NCI-H510A treated with DMSO at 0.1 percent for 48 hours (cell line): ENCODE measurements around the gene HMG20A.
A peak's percentile ranks its signal among the peaks of the same experiment; 100 is the strongest.

Experiments used
- DNase-seq: peaks from one replicate; lab custom pipeline; 2025; lab: John Stamatoyannopoulos, UW

The HMG20A gene

DNA sequence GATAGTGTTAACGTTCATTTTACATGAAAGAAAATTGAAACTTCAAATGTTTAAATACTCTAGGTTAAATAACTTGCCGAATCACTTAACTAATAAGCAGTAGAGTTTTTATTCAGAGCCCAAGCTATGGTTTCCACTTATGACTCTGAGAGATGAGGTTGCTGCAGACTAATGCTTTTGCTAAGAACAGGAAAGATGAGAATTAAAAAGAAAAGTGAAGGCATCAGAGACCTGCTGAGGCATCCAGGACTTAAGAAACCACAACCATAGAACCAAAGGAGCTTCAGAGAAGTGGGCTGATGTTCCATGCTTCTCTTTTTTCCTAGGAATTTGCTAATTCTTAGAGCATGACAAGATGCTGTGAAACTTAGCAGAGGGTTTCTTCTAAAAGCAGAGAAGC lies 9.5 kb downstream of the HMG20A start:
- DNase-seq, result no peak

DNA sequence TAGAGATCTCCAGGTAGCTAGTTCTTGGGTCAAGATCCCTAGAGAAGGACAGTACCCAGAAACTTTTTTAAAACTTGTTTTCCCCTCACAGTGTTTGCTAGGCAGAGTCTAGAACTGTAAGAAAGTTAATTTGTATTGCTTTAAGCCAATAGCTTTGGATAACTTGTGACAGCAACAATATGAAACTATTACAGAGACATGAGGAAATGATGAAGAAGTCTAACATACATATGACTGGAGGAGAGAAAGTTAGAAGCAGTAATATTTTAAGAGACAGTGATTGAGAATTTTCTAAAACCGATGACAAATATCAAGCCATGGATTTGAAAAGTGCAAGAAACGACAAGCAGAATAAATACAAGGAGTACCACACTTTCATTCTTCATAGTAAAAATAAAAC lies 10.0 kb downstream of the HMG20A start:
- no peak for DNase-seq

DNA sequence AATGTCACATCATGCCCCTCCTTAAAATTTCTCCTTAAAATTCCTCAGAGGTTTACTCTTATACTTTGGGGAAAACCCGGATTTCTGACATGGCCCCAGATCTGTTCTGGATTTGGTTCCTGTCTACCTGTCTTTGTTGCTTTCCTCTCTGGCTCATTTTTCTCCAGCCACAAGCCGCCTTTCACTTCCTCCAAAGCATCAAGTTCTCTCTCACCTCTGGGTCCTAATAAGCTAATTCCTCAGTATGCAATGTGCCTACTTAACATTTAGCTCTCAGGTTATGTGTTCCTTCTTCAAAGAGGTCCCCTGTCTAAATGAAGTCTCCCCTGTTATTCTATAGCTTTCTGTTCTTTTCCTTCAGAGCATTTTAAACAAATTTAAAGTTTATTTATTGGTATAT lies 16.1 kb downstream of the HMG20A start:
- no peak for DNase-seq

GRCh38 chr15:77437264-77437663 lies 16.6 kb downstream of the HMG20A start:
- no peak for DNase-seq

- no peak for DNase-seq
Observed at GRCh38 chr15:77440378-77440999, 19.8 kb downstream of the HMG20A start.

DNA sequence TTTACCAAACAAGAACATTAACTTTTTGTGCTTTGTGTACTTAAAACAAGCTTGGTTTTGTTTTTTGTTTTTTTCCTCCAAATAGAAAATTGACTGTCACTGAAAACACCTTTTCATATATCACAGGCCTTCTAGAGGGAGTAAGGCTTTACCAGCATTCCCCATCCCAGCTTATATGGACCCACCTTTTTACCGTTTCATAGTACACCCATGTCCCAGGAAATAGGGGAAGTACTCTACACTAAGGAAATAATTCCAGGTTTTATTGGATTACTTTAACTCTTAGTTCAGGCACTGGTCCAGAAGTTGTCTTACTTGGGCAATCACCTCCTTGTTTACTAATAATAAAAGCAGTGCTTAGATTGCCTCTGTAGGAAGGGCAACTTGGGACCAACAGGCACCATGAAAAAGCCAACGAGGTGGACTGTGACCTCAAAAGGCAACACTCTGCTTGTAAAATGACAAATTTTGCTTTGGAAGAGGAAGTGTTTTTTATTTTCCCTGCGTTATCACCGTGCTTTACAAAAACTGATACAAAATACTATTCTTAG lies 26.2 kb downstream of the HMG20A start:
- no peak for DNase-seq

DNA sequence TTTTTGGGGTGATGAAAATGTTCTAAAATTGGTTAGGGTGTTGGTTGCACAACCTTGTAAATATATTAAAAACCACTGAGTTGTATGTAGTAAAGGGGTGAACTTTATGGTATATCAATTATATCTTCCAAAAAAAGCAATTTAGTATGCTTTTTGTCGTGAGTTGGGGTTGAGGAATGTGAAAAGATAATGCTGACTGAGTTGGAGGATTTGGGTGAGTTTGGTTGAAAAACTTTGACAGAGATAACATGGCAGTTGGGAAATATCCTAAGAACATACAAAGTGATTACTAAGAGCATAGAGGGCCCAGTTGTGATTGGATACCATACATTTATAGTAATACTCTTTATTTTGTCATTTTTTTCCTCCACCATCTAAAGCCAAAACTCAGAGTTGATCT lies 33.6 kb downstream of the HMG20A start:
- no peak for DNase-seq

- DNase-seq, result no peak
Observed at GRCh38 chr15:77454951-77455350, 34.3 kb downstream of the HMG20A start.

DNA sequence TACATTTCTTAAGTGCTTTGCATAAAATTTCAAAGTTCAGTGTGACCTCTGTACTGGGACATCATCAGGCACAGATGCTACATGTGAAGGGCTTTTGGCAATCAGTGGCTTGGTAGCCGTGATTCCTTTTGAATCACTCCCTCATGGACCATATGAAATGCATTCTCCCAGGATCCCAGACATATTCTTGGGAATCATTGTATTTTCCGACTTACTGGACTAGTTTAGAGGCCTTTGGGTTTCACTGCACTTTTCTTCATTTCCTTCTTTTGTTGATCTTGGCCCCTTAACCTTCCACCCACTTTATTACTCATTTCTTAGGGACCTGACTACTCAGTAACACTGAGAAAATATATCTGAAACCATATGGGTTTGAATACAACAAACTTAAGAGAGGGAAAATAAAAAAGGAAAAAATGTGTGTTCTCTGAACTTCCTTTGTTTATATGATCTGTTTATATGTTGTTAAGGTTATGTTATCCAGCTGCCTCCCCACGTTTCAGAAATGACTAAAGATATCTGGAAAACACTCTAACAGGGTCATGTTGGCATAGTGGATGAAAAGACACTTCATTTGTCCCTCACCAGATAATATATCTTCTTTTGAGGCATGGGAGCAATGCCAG lies 35.1 kb downstream of the HMG20A start:
- DNase-seq, result no peak

DNA sequence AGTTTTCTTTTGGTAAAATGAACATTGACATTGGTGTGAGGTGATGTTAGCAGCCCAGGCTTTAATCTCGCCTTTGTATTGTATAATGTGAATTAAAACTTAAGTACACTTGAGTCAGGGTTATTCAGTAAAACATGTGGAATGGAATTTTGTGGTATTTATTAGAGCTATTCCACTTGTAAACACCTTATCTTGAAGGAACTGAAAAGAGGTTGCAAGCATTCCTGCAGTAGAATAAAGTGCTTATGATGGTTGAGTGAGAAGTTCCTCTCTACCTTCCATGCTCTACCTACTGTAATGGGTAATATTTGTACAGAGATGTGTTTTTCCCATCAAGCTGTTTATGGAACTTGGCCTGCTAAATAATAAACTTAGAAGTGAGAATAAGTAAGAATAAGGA lies 36.1 kb downstream of the HMG20A start:
- DNase-seq, result no peak

GRCh38 chr15:77457191-77457904 lies 36.7 kb downstream of the HMG20A start:
- no peak for DNase-seq

DNA sequence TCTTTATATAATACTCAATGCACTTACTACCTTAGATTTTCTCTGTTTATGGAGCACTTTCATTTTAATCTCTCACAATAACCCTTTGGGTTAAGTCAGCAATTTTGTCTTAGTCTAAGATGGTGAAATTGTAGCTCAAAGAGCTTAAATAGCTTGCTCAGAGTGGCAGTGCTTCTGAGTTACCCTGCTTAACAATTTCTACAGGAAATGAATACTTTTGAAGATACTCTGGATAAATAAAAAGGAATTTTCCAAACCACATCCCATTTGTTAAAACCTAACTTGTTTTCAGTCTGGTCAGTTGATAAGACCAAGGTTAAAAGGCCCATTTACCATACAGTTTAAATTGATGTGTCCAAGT lies 37.2 kb downstream of the HMG20A start:
- no peak for DNase-seq

DNA sequence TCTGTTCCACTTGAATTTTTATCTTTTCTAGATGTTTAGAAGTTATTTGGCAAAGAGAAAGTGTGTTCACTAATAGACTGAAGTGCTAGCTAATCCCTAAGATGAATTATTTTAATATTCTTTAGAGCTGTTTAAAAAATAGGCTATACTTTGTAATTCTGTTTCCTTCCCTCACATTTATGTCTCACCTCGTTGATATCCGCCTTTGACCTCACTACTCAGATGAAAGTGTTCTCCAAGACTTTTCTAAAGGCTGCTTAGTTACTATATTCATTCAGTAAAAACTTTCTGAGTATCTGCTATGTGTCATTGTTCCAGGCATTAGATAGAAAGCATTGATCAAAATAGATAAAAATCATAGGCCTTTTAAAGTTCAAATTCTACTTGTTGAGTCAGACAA lies 38.3 kb downstream of the HMG20A start:
- DNase-seq, result no peak

DNA sequence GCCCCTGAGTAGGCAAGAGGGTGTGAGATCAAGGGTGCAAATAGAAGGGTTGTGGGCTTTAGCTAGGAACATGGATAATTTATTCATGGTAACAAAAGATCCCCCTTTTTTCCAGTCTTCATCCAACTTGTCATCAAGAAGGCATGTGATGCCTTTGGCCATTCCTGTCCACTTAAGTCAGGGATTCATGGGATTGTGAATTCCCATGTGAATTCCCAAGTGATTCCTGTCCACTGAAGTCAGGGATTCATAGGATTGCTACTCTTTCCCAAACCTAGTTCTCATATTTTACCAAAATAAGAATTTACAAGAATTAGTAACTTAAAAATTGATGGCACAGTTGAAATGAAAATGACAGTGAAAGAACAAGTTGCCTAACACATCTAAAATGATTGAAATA lies 40.8 kb downstream of the HMG20A start:
- DNase-seq, result no peak

GRCh38 chr15:77464129-77464865 lies 43.6 kb downstream of the HMG20A start:
- no peak for DNase-seq

GRCh38 chr15:77466521-77466920 lies 45.8 kb downstream of the HMG20A start:
- DNase-seq, result no peak

- no peak for DNase-seq
Observed at GRCh38 chr15:77468896-77469295, 48.2 kb downstream of the HMG20A start.

GRCh38 chr15:77470235-77470634 lies 49.5 kb downstream of the HMG20A start:
- no peak for DNase-seq

DNA sequence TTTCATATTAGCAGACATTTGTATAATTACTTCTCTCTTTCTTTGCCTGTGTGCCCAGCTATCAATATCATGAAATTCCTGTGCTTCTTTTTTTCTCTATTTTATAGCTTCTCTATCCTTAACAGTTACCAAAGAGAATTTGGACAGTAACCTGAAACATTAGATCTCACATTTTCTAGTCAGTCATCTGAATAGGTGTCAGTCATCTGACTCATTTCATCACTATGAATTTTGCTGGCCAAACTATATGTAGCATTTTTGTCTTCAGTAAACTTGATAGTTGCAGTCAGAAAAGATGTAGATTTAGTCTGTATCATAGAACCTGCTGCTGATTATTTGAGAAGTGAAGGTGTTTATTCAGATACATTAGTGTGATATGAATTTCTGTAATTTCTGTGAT lies 52.6 kb downstream of the HMG20A start:
- no peak for DNase-seq

DNA sequence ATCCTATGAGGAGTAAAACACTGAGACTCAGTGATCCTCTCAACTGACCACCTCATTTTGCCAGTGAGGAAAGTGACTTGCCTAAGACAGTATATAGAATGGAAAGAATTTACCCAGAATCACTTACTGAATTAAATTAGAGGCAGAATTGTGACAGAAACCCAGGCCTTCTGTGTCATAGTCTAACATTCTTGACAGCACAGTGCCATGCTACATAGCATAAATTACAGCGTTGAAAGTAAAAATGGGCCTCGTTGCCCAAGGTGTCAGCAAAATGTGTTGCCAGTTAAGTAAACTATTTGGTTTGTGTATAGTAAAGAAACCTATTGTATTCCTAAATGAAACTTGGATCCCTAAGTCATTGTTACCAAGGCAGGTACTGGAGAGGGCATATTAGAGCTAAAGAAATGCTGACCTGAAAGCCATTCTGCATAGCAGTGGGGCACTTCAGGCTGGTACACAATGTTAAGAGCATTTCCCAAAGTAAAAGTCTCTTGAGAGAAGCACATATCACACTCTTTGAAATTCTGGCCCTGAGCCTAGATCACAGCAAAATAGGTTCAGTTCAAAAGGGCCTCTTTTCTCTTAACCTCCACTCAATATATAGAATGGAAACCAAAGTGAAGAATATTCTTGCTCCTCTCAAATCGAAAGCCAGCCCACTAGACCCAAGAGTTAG lies 53.8 kb downstream of the HMG20A start:
- DNase-seq, result peak; percentile 2

- no peak for DNase-seq
Observed at GRCh38 chr15:77475001-77475400, 54.3 kb downstream of the HMG20A start.

DNA sequence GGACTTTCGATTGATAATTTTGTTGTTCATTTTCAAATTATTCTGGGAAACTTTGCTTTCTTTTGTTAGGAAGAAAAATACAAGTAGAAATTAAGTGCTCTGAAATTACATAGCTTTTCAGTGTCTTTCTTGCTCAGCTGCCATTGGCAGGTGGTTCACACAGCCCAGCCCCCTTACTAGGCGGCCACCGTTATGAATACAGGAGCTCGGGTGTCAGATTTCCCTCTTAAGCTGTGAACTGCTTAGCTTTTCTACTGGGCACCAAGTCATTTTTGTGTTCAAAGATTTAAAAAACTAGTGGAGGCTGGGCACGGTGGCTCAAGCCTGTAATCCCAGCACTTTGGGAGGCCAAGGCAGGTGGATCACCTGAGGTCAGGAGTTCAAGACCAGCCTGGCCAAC lies 55.2 kb downstream of the HMG20A start:
- DNase-seq, result peak; percentile 50
